Liver (tissue), 9 donors: Measurements from ENCODE around the gene GUK1. TPM values are rescaled to one million over a fixed set of nuclear protein-coding genes. Genes with fewer than 3 reads are reported as not detected.

ENCODE experiments used
- DNase-seq: peaks from one replicate; pipeline ENCODE4 v3.0.0-alpha.2; 2017; ENCODE audit warnings: low spot score
- H3K27ac ChIP-seq, 2 donors: one replicate each; pipeline ENCODE4 v1.7.0; 2013; ENCODE audit warnings: inconsistent platforms in 2 of 2, low read length in 2 of 2, control low read depth in 1 of 2, low read depth in 1 of 2, mild to moderate bottlenecking in 1 of 2
- H3K27me3 ChIP-seq, 4 donors: one replicate each; pipeline versions ENCODE4 v1.6.1 to v1.7.0; 2013; ENCODE audit warnings: low read length in 3 of 4, inconsistent platforms in 1 of 4, mild to moderate bottlenecking in 1 of 4, moderate library complexity in 1 of 4; ENCODE audit not compliant: control insufficient read depth in 4 of 4, insufficient read depth in 4 of 4
- H3K36me3 ChIP-seq, 4 donors: one replicate each; pipeline versions ENCODE4 v1.6.1 to v1.7.0; 2013; ENCODE audit warnings: low read length in 3 of 4, mild to moderate bottlenecking in 3 of 4, low read depth in 1 of 4, moderate library complexity in 1 of 4; ENCODE audit not compliant: control insufficient read depth in 4 of 4, insufficient read depth in 3 of 4
- H3K4me1 ChIP-seq, 4 donors: one replicate each; pipeline versions ENCODE4 v1.6.1 to v1.7.0; 2013; ENCODE audit warnings: low read length in 3 of 4, mild to moderate bottlenecking in 3 of 4, moderate library complexity in 1 of 4; ENCODE audit not compliant: control insufficient read depth in 4 of 4, insufficient read depth in 4 of 4
- H3K4me3 ChIP-seq, 3 donors: one replicate each; pipeline versions ENCODE4 v1.6.1 to v1.7.0; 2013; ENCODE audit warnings: low read length in 3 of 3, control low read depth in 1 of 3, low read depth in 1 of 3, mild to moderate bottlenecking in 1 of 3
- H3K9ac ChIP-seq, 2 donors: one replicate each; pipeline ENCODE4 v1.7.0; 2013; ENCODE audit warnings: low read length in 2 of 2, mild to moderate bottlenecking in 2 of 2, moderate library complexity in 2 of 2, control low read depth in 1 of 2, low read depth in 1 of 2
- H3K9me3 ChIP-seq, 4 donors: one replicate each; pipeline versions ENCODE4 v1.6.1 to v1.7.0; 2013; ENCODE audit warnings: low read length in 3 of 4; ENCODE audit not compliant: control insufficient read depth in 4 of 4
- CTCF ChIP-seq: fragments of 150-350 bp; IDR thresholded peaks from 2 replicates; pipeline ENCODE4 v1.5.1; 2017; ENCODE audit warnings: improper control_type of control experiment, low read depth, low read length; ENCODE audit not compliant: missing input control
- FOXA1 ChIP-seq: IDR thresholded peaks from 2 replicates; pipeline ENCODE4 v1.6.1; 2016; ENCODE audit warnings: antibody characterized with exemption
- FOXA2 ChIP-seq: IDR thresholded peaks from 2 replicates; pipeline ENCODE4 v1.6.1; 2016; ENCODE audit warnings: antibody characterized with exemption
- HNF4A ChIP-seq, 2 donors: conservative IDR thresholded peaks; 2 replicates each; pipeline ENCODE4 v1.6.1; 2016; ENCODE audit warnings: antibody characterized with exemption in 2 of 2, mild to moderate bottlenecking in 2 of 2
- HNF4G ChIP-seq: IDR thresholded peaks from 2 replicates; pipeline ENCODE4 v1.6.1; 2016; ENCODE audit warnings: antibody characterized with exemption
- JUND ChIP-seq, 2 donors: IDR thresholded peaks; 2 replicates each; pipeline ENCODE4 v1.6.1; 2016; ENCODE audit warnings: antibody characterized with exemption in 2 of 2
- MAX ChIP-seq: IDR thresholded peaks from 2 replicates; pipeline ENCODE4 v1.6.1; 2016; ENCODE audit warnings: antibody characterized with exemption
- NR2F2 ChIP-seq: IDR thresholded peaks from 2 replicates; pipeline ENCODE4 v1.6.1; 2016; ENCODE audit warnings: antibody characterized with exemption
- RAD21 ChIP-seq, 2 donors: IDR thresholded peaks; 2 replicates each; pipeline ENCODE4 v1.6.1; 2016; ENCODE audit warnings: antibody characterized with exemption in 2 of 2, mild to moderate bottlenecking in 2 of 2
- RXRA ChIP-seq, 2 donors: IDR thresholded peaks; 2 replicates each; pipeline ENCODE4 v1.6.1; 2017 to 2018; ENCODE audit warnings: antibody characterized with exemption in 2 of 2, mild to moderate bottlenecking in 1 of 2
- SP1 ChIP-seq: IDR thresholded peaks from 2 replicates; pipeline ENCODE4 v1.6.1; 2018; ENCODE audit warnings: antibody characterized with exemption, mild to moderate bottlenecking
- TAF1 ChIP-seq: conservative IDR thresholded peaks from 2 replicates; pipeline ENCODE4 v1.6.1; 2016; ENCODE audit warnings: antibody characterized with exemption, mild to moderate bottlenecking
- YY1 ChIP-seq: IDR thresholded peaks from 2 replicates; pipeline ENCODE4 v1.6.1; 2016; ENCODE audit warnings: antibody characterized with exemption, mild to moderate bottlenecking
- whole genome bisulfite sequencing: extraction: QIAGEN DNeasy Blood & Tissue Kit; methylation state at CpG from one replicate; pipeline ENCODE4 v1.1.7; 2013; 5-methylcytosine and 5-hydroxymethylcytosine counted together
- polyA plus RNA-seq, 2 donors: library from polyadenylated mRNA; stranded (reverse) in 1 of 2; unstranded in 1 of 2; fragments of 200-250 nt in 1 of 2; fragments of >200 nt in 1 of 2; fragmentation: Nextera tagmentation in 1 of 2; extraction: Ambion mirVana in 1 of 2; gene quantifications; one replicate each; pipeline versions ENCODE4 v1.2.1 to v1.2.3, GENCODE V29; 2013 to 2015
- total RNA-seq, 2 donors: library from RNA; depleted of rRNA; stranded (reverse); fragments of >200 nt; gene quantifications; one replicate each; pipeline ENCODE4 v1.2.3, GENCODE V29; 2014
- TF ChIP-seq, protein P1 (sequence below): IDR thresholded peaks from 2 replicates; pipeline ENCODE4 v1.6.1; 2016; ENCODE audit warnings: antibody characterized with exemption
- TF ChIP-seq, protein P2 (sequence below): IDR thresholded peaks from 2 replicates; pipeline ENCODE4 v1.6.1; 2016; ENCODE audit warnings: antibody characterized with exemption
- donor health status: healthy.
- donor health status: healthy.
- donor health status: healthy.
- donor health status: healthy.
- donor health status: healthy.

Gene GUK1
- total and polyA plus RNA-seq, 4 donors: 147 to 251 (median 216) TPM

GRCh38 chr1:228156941-228157728 lies 17.1 kb downstream of the GUK1 start:
- no peak overlapping the region for H3K4me3 ChIP-seq
- no peak for TF ChIP-seq NR2F2
- TF ChIP-seq SP1: no peak
- TF ChIP-seq HNF4A (conservative IDR thresholded peaks at IDR 0.05): no peak
- no peak for TF ChIP-seq JUND (IDR thresholded peaks at IDR 0.05)
- TF ChIP-seq CTCF: no peak
- TF ChIP-seq, protein P1, sequence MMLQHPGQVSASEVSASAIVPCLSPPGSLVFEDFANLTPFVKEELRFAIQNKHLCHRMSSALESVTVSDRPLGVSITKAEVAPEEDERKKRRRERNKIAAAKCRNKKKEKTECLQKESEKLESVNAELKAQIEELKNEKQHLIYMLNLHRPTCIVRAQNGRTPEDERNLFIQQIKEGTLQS: no peak
- TF ChIP-seq, protein P2, sequence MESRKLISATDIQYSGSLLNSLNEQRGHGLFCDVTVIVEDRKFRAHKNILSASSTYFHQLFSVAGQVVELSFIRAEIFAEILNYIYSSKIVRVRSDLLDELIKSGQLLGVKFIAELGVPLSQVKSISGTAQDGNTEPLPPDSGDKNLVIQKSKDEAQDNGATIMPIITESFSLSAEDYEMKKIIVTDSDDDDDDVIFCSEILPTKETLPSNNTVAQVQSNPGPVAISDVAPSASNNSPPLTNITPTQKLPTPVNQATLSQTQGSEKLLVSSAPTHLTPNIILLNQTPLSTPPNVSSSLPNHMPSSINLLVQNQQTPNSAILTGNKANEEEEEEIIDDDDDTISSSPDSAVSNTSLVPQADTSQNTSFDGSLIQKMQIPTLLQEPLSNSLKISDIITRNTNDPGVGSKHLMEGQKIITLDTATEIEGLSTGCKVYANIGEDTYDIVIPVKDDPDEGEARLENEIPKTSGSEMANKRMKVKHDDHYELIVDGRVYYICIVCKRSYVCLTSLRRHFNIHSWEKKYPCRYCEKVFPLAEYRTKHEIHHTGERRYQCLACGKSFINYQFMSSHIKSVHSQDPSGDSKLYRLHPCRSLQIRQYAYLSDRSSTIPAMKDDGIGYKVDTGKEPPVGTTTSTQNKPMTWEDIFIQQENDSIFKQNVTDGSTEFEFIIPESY: no peak
- TF ChIP-seq YY1: no peak
- no peak for TF ChIP-seq RAD21 (IDR thresholded peaks at IDR 0.05)
- TF ChIP-seq FOXA1: no peak
- no peak for TF ChIP-seq MAX
- no peak for TF ChIP-seq HNF4G
- no peak for TF ChIP-seq FOXA2
- no peak for TF ChIP-seq RXRA (IDR thresholded peaks at IDR 0.05)
- no peak for TF ChIP-seq TAF1
- WGBS: 77% methylated on average over 24 of the region's 24 CpGs
- H3K27ac ChIP-seq: no peak overlapping the region
- H3K36me3 ChIP-seq: no peaks in the 10 kb centered on the region
- no peaks in the 10 kb centered on the region for H3K27me3 ChIP-seq
- no peaks in the 10 kb centered on the region for H3K9me3 ChIP-seq
- no peak for DNase-seq
- no peak overlapping the region for H3K9ac ChIP-seq
- H3K4me1 ChIP-seq: peaks cover 0 to 6% (median 0%) of the 10 kb centered on the region in 4 donors

DNA sequence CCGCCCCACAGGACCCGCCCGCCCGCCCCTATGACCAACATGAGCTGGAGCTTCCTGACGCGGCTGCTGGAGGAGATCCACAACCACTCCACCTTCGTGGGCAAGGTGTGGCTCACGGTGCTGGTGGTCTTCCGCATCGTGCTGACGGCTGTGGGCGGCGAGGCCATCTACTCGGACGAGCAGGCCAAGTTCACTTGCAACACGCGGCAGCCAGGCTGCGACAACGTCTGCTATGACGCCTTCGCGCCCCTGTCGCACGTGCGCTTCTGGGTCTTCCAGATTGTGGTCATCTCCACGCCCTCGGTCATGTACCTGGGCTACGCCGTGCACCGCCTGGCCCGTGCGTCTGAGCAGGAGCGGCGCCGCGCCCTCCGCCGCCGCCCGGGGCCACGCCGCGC lies 17.6 kb downstream of the GUK1 start:
- Histone ChIP-seq H3K4me1 (peaks cover 0 to 9% (median 0%) of the 10 kb centered on the region in 4 donors), H3K4me3 (no peak overlapping the region), H3K9ac (no peak overlapping the region), H3K36me3 (no peaks in the 10 kb centered on the region), H3K27me3 (no peaks in the 10 kb centered on the region), H3K27ac (no peak overlapping the region), H3K9me3 (no peaks in the 10 kb centered on the region)
- TF ChIP-seq SP1: no peak
- TF ChIP-seq MAX: no peak
- TF ChIP-seq, protein P1: no peak
- TF ChIP-seq FOXA1: no peak
- no peak for TF ChIP-seq CTCF
- WGBS: 62% methylated on average over 43 of the region's 43 CpGs
- DNase-seq: no peak
